Spinal cord (tissue), 10 donors: Measurements from ENCODE around the gene PWWP2A. TPM values are rescaled to one million over a fixed set of nuclear protein-coding genes. Genes with fewer than 3 reads are reported as not detected.
A peak's percentile ranks its signal among the peaks of the same experiment; 100 is the strongest.

Experiments used
- DNase-seq, 6 donors: peaks; one replicate each; pipeline versions ENCODE4 v3.0.0 to v3.0.0-alpha.2; 2013 to 2015; ENCODE audit warnings: low spot score in 6 of 6, low read depth in 4 of 6
- H3K27ac ChIP-seq: one replicate; pipeline ENCODE4 v1.5.1; 2013; ENCODE audit warnings: low read depth, low read length, control low read depth
- H3K27me3 ChIP-seq: one replicate; pipeline ENCODE4 v1.6.1; 2013; ENCODE audit warnings: low read length; ENCODE audit not compliant: control insufficient read depth, insufficient read depth
- H3K36me3 ChIP-seq: one replicate; pipeline ENCODE4 v1.6.1; 2013; ENCODE audit warnings: low read length; ENCODE audit not compliant: control insufficient read depth, insufficient read depth
- H3K4me1 ChIP-seq: one replicate; pipeline ENCODE4 v1.6.1; 2013; ENCODE audit warnings: low read length; ENCODE audit not compliant: control insufficient read depth, insufficient read depth
- H3K4me3 ChIP-seq: one replicate; pipeline ENCODE4 v1.5.1; 2013; ENCODE audit warnings: low read depth, low read length, control low read depth
- H3K9me3 ChIP-seq: one replicate; pipeline ENCODE4 v1.6.1; 2013; ENCODE audit warnings: low read length; ENCODE audit not compliant: control insufficient read depth, insufficient read depth
- WGBS: methylation state at CpG from one replicate; pipeline ENCODE4 v1.1.5; 2013; ENCODE audit warnings: missing lambda C conversion rate; ENCODE audit not compliant: insufficient coverage; 5-methylcytosine and 5-hydroxymethylcytosine counted together
- polyA plus RNA-seq, 2 donors: library from polyadenylated mRNA; unstranded; fragments of 120-200 nt; gene quantifications; one replicate each; pipeline ENCODE4 v1.2.1, GENCODE V29; 2013; ENCODE audit not compliant: insufficient read length in 2 of 2
- total RNA-seq, 2 donors: library from RNA; depleted of rRNA in 1 of 2; stranded (reverse); fragments of 120-200 nt in 1 of 2; fragments of >200 nt in 1 of 2; gene quantifications; one replicate each; pipeline versions ENCODE4 v1.2.3 to v1.2.4, GENCODE V29; 2013 to 2014
- donor health status: healthy.

The PWWP2A gene
- total and polyA plus RNA-seq, 4 donors = 22.6 to 34.8 (median 28.9) TPM

GRCh38 chr5:160097991-160098390, 21.3 kb downstream of the PWWP2A start:
- H3K27me3 ChIP-seq = no peaks in the 10 kb centered on the region
- H3K4me1 ChIP-seq = no peaks in the 10 kb centered on the region
- H3K4me3 ChIP-seq = no peak overlapping the region
- H3K36me3 ChIP-seq = peaks cover 9% of the 10 kb centered on the region
- no peak overlapping the region for H3K27ac ChIP-seq
- WGBS = 83% methylated on average over 1 of the region's 4 CpGs
- H3K9me3 ChIP-seq = no peaks in the 10 kb centered on the region
- no peak for DNase-seq

GRCh38 chr5:160096178-160096577, 23.1 kb downstream of the PWWP2A start:
- DNase-seq = no peak
- no peak overlapping the region for H3K27ac ChIP-seq
- H3K9me3 ChIP-seq = no peaks in the 10 kb centered on the region
- WGBS = no CpG with 5 or more reads among the region's 2 CpGs
- H3K36me3 ChIP-seq = peaks cover 17% of the 10 kb centered on the region
- H3K4me1 ChIP-seq = no peaks in the 10 kb centered on the region
- no peaks in the 10 kb centered on the region for H3K27me3 ChIP-seq
- H3K4me3 ChIP-seq = no peak overlapping the region

GRCh38 chr5:160092960-160093707, 26.1 kb downstream of the PWWP2A start:
- 94% methylated on average over 8 of the region's 11 CpGs for WGBS
- H3K9me3 ChIP-seq = no peaks in the 10 kb centered on the region

GRCh38 chr5:160092514-160092913, 26.7 kb downstream of the PWWP2A start:
- peak in 2 of 6 donors; percentile 34 to 84 for DNase-seq
- Histone ChIP-seq H3K4me1 (no peaks in the 10 kb centered on the region), H3K27me3 (no peaks in the 10 kb centered on the region), H3K4me3 (no peak overlapping the region), H3K9me3 (no peaks in the 10 kb centered on the region), H3K36me3 (peaks cover 11% of the 10 kb centered on the region), H3K27ac (no peak overlapping the region)
- WGBS = 58% methylated on average over 2 of the region's 7 CpGs

More at GRCh38 chr5:160092960-160093707, 26.1 kb downstream of the PWWP2A start:
- Histone ChIP-seq H3K27me3 (no peaks in the 10 kb centered on the region), H3K36me3 (peaks cover 11% of the 10 kb centered on the region), H3K4me1 (no peaks in the 10 kb centered on the region), H3K27ac (no peak overlapping the region), H3K4me3 (no peak overlapping the region)
- DNase-seq = no peak

GRCh38 chr5:160090059-160090458, 29.2 kb downstream of the PWWP2A start:
- no peaks in the 10 kb centered on the region for H3K4me1 ChIP-seq
- no peak overlapping the region for H3K4me3 ChIP-seq
- H3K27me3 ChIP-seq = no peaks in the 10 kb centered on the region
- no peak overlapping the region for H3K27ac ChIP-seq
- H3K9me3 ChIP-seq = no peaks in the 10 kb centered on the region
- no CpG with 5 or more reads among the region's 1 CpG for WGBS
- H3K36me3 ChIP-seq = peaks cover 8% of the 10 kb centered on the region
- DNase-seq = no peak

- peaks cover 8% of the 10 kb centered on the region for H3K36me3 ChIP-seq
- H3K9me3 ChIP-seq = no peaks in the 10 kb centered on the region
- H3K4me1 ChIP-seq = no peaks in the 10 kb centered on the region
- no peaks in the 10 kb centered on the region for H3K27me3 ChIP-seq
- H3K27ac ChIP-seq = no peak overlapping the region
- no peak overlapping the region for H3K4me3 ChIP-seq
- no peak for DNase-seq
- 90% methylated on average over 2 of the region's 2 CpGs for WGBS
Observed at GRCh38 chr5:160089531-160089930, 29.7 kb downstream of the PWWP2A start.

GRCh38 chr5:160088805-160089204, 30.4 kb downstream of the PWWP2A start:
- no CpG with 5 or more reads among the region's 1 CpG for WGBS
- DNase-seq = no peak

GRCh38 chr5:160087199-160087598, 32.1 kb downstream of the PWWP2A start:
- Histone ChIP-seq H3K27me3 (no peaks in the 10 kb centered on the region), H3K9me3 (no peaks in the 10 kb centered on the region), H3K27ac (no peak overlapping the region), H3K4me1 (no peaks in the 10 kb centered on the region), H3K36me3 (peaks cover under 1% of the 10 kb centered on the region), H3K4me3 (no peak overlapping the region)
- no peak for DNase-seq
- no CpG with 5 or more reads among the region's 1 CpG for WGBS

More at GRCh38 chr5:160088805-160089204, 30.4 kb downstream of the PWWP2A start:
- Histone ChIP-seq H3K4me3 (no peak overlapping the region), H3K27ac (no peak overlapping the region), H3K27me3 (no peaks in the 10 kb centered on the region), H3K9me3 (no peaks in the 10 kb centered on the region), H3K36me3 (peaks cover 8% of the 10 kb centered on the region), H3K4me1 (no peaks in the 10 kb centered on the region)

- H3K27ac ChIP-seq = no peak overlapping the region
- H3K4me3 ChIP-seq = no peak overlapping the region
- no CpG with 5 or more reads among the region's 1 CpG for WGBS
- H3K4me1 ChIP-seq = no peaks in the 10 kb centered on the region
- no peaks in the 10 kb centered on the region for H3K9me3 ChIP-seq
- DNase-seq = no peak
- H3K27me3 ChIP-seq = no peaks in the 10 kb centered on the region
- H3K36me3 ChIP-seq = no peaks in the 10 kb centered on the region
Observed at GRCh38 chr5:160084144-160084543, 35.1 kb downstream of the PWWP2A start.

GRCh38 chr5:160083501-160083900, 35.7 kb downstream of the PWWP2A start:
- no peak overlapping the region for H3K27ac ChIP-seq
- H3K27me3 ChIP-seq = no peaks in the 10 kb centered on the region
- no CpG with 5 or more reads among the region's 3 CpGs for WGBS
- H3K4me3 ChIP-seq = no peak overlapping the region
- H3K9me3 ChIP-seq = no peaks in the 10 kb centered on the region
- no peaks in the 10 kb centered on the region for H3K4me1 ChIP-seq
- no peaks in the 10 kb centered on the region for H3K36me3 ChIP-seq
- no peak for DNase-seq
